ENCODE data around the gene FAM228A.
"Not testable (repeated sequence)": the region's sequence is repeated elsewhere in the genome, so short reads cannot be mapped to it uniquely, and the experiment has no call there.

Gene FAM228A

DNA sequence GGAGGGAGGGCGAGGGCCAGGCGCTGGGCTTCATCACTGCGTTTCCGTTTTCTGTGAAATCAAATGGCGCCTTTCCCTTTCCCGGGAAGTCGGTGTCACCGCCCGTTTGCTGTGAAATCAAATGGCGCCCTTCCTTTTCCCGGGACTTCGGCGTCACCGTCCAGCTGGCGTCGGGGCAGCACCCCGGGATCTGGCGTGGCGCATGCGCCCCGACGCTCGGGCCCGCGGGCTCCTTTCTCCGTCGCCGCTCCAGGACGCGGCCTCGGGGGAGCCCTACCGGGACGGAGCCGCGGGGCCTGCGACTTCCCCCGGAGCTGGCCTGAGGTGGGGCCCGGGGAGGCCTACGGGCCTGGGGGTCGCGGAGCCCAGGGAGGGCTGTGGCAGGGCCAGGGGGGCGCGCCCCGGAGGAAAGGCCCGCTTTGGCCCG lies at the start of gene FAM228A:
TSS of gene FAM228A (plus strand) at position 203 of the 427 bp plus-strand sequence. CDS start 428 bp downstream, outside the sequence.
- no peak for DNase-seq (ENCODE audit: low read depth)
- in situ Hi-C loops (cut with HindIII; ENCODE audit: low sequenced_read_pairs), result no loop called here
- TF ChIP-seq, protein P1, sequence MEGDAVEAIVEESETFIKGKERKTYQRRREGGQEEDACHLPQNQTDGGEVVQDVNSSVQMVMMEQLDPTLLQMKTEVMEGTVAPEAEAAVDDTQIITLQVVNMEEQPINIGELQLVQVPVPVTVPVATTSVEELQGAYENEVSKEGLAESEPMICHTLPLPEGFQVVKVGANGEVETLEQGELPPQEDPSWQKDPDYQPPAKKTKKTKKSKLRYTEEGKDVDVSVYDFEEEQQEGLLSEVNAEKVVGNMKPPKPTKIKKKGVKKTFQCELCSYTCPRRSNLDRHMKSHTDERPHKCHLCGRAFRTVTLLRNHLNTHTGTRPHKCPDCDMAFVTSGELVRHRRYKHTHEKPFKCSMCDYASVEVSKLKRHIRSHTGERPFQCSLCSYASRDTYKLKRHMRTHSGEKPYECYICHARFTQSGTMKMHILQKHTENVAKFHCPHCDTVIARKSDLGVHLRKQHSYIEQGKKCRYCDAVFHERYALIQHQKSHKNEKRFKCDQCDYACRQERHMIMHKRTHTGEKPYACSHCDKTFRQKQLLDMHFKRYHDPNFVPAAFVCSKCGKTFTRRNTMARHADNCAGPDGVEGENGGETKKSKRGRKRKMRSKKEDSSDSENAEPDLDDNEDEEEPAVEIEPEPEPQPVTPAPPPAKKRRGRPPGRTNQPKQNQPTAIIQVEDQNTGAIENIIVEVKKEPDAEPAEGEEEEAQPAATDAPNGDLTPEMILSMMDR (IDR thresholded peaks at IDR 0.05; ENCODE audit: low read depth, low read length, missing control alignments), result no peak
- no peak within 1 kb of the TSS for H3K4me3 ChIP-seq (ENCODE audit: low read depth, low read length)

DNA sequence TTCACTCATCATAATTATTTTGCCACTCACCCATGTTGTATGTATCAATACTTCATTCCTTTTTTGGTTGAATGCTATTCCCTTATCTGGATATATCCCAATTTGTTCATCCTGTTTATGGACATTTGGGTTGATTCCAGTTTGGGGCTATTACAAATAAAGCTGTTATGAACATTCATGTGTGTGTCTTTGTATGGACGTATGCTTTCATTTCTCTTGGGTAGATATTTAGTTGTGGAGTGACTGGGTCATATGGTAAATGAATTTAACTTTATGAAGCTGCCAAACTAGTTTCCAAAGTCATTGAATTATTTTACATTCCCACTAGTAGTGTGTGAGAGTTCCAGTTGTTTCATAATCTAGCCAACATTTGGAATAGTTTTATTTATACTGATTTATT lies 48.9 kb upstream of the FAM228A start:
- DNase-seq (ENCODE audit: low read depth), result no peak
- H3K4me3 ChIP-seq (ENCODE audit: low read depth, low read length), result no peak overlapping the region
- TF ChIP-seq, protein P1 (IDR thresholded peaks at IDR 0.05; ENCODE audit: low read depth, low read length, missing control alignments), result no peak
- in situ Hi-C loops (cut with HindIII; ENCODE audit: low sequenced_read_pairs), result no loop called here

DNA sequence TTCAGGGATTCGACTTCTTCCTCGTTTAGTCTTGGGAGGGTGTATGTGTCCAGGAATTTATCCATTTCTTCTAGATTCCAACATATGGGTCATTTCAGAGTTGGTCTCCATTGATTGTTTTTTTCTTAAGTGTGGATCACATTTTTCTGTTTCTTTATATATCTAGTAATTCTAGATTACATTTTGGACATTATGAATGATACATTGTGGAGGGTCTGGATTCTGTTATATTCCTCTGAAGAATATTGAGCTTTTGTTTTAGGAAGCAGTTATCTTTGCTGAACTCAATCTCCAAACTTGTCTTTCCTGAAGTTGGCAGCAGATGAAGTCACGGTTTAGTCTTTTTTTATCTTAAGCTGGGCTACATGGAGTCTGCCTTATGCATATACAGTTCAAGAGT lies 42.3 kb upstream of the FAM228A start:
- in situ Hi-C loops (cut with HindIII; ENCODE audit: low sequenced_read_pairs), result no loop called here
- H3K4me3 ChIP-seq (ENCODE audit: low read depth, low read length), result no peak overlapping the region
- TF ChIP-seq, protein P1 (IDR thresholded peaks at IDR 0.05; ENCODE audit: low read depth, low read length, missing control alignments), result no peak
- no peak for DNase-seq (ENCODE audit: low read depth)

GRCh38 chr2:24140305-24140704 lies 34.5 kb upstream of the FAM228A start:
- DNase-seq (ENCODE audit: low read depth); H3K4me3 ChIP-seq (ENCODE audit: low read depth, low read length); in situ Hi-C loops (cut with HindIII; ENCODE audit: low sequenced_read_pairs): not testable (repeated sequence)

DNA sequence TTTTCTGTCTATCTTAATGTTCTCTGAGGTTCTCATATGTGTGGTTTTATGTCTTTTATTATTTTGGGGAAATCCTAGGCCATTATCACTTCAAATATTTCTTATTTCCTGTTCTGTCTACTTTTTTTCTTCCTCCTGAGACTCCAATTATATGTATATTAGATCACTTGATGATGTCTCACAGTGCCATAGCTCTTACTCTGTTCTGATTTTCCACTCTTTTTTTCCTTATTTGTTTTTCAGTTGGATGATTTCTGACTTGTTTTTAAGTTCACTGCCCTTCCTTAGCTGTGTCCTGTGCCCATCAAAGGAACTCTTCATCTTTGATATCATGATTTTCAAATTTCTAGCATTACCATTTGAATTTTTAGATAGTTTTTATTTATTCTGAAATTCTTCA lies 27.5 kb upstream of the FAM228A start:
- TF ChIP-seq, protein P1 (IDR thresholded peaks at IDR 0.05; ENCODE audit: low read depth, low read length, missing control alignments), result no peak
- DNase-seq (ENCODE audit: low read depth), result no peak
- in situ Hi-C loops (cut with HindIII; ENCODE audit: low sequenced_read_pairs), result no loop called here

DNA sequence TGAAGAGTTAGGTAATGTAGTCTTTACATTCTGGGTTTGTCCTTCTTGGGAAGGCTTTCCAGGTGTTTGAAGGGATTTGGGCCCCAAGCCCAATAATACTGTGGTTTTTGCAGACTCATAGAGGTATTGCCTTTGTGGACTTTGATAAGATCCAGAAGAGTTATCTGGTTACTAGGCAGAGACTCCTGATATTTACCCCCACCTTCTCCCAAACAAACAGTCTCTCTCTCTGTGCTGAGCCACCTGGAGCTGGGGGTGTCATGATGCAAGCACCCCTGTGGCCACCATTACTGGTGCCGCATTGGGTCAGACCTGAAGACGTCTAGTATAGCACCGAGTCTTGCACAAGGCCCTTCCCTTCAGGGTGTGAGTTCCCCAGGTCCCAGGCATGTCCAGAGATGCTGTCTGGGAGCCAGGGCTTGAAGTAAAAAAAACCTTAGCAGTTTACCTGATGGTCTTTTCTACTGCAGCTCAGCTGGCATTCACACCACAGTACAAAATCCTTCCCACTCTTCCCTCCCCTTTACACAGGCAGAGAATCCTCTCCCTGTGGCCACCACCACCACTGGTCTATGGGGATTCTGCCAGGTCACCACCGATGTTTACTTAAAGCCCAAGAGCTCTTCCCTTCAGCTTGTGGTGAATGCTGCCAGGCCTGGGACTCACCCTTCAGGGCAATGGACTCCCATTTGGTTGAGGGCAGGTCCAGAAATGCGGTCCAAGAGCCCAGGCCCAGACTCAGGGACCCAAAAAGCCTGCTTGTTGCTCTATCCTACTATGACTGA lies 22.2 kb upstream of the FAM228A start:
- in situ Hi-C loops (cut with HindIII; ENCODE audit: low sequenced_read_pairs), result no loop called here
- DNase-seq (ENCODE audit: low read depth), result no peak
- TF ChIP-seq, protein P1 (IDR thresholded peaks at IDR 0.05; ENCODE audit: low read depth, low read length, missing control alignments), result no peak
- H3K4me3 ChIP-seq (ENCODE audit: low read depth, low read length), result no peak overlapping the region

More for the DNA sequence above, 27.5 kb upstream of the FAM228A start:
- H3K4me3 ChIP-seq (ENCODE audit: low read depth, low read length), result no peak overlapping the region

- no peak overlapping the region for H3K4me3 ChIP-seq (ENCODE audit: low read depth, low read length)
- TF ChIP-seq, protein P1 (IDR thresholded peaks at IDR 0.05; ENCODE audit: low read depth, low read length, missing control alignments), result no peak
- DNase-seq (ENCODE audit: low read depth), result no peak
- in situ Hi-C loops (cut with HindIII; ENCODE audit: low sequenced_read_pairs), result no loop called here
These were observed 21.4 kb upstream of the FAM228A start for GRCh38 chr2:24153478-24153877.

Measured in astrocyte of the cerebellum (primary cell).